GM18519 (cell line): ENCODE data around the gene DRC1.
"Not testable (repeated sequence)": the region's sequence is repeated elsewhere in the genome, so short reads cannot be mapped to it uniquely, and the experiment has no call there.

Source experiments
- ATAC-seq: cut with Tn5 transposase; IDR thresholded peaks from one replicate; pipeline ENCODE4 v1.9.1; 2021; ENCODE audit warnings: mild to moderate bottlenecking, moderate library complexity; ENCODE audit not compliant: unreplicated experiment, low FRiP score

DRC1 gene

GRCh38 chr2:26462100-26462499 is 60.4 kb downstream of the DRC1 start:
- no peak for ATAC-seq

GRCh38 chr2:26462511-26463243 is 61.0 kb downstream of the DRC1 start:
- ATAC-seq = no peak

- no peak for ATAC-seq
Observed at GRCh38 chr2:26463244-26464192, 61.8 kb downstream of the DRC1 start.

- ATAC-seq = no peak
Observed at GRCh38 chr2:26464390-26465265, 62.9 kb downstream of the DRC1 start.

- no peak for ATAC-seq
Observed at GRCh38 chr2:26465266-26465925, 63.7 kb downstream of the DRC1 start.

- ATAC-seq = no peak
Observed at GRCh38 chr2:26465981-26466471, 64.3 kb downstream of the DRC1 start.

- no peak for ATAC-seq
Observed at GRCh38 chr2:26466662-26467310, 65.1 kb downstream of the DRC1 start.

GRCh38 chr2:26468544-26468943 is 66.8 kb downstream of the DRC1 start:
- ATAC-seq = not testable (repeated sequence)

- no peak for ATAC-seq
Observed at GRCh38 chr2:26469092-26469710, 67.5 kb downstream of the DRC1 start.

GRCh38 chr2:26469955-26470354 is 68.2 kb downstream of the DRC1 start:
- no peak for ATAC-seq

GRCh38 chr2:26470601-26471260 is 69.0 kb downstream of the DRC1 start:
- ATAC-seq = no peak

- no peak for ATAC-seq
Observed at GRCh38 chr2:26471289-26471688, 69.6 kb downstream of the DRC1 start.

- ATAC-seq = no peak
Observed at GRCh38 chr2:26471766-26472706, 70.3 kb downstream of the DRC1 start.

GRCh38 chr2:26472821-26473655 is 71.3 kb downstream of the DRC1 start:
- ATAC-seq = no peak

- ATAC-seq = no peak
Observed at GRCh38 chr2:26473796-26474195, 72.1 kb downstream of the DRC1 start.

- no peak for ATAC-seq
Observed at GRCh38 chr2:26474261-26474785, 72.6 kb downstream of the DRC1 start.
